Sigmoid colon (tissue), 4 donors: ENCODE results near the gene SMCO1.

Source experiments
- POLR2AphosphoS5 ChIP-seq, 4 donors: sonication (generic); formaldehyde crosslinking; IDR thresholded peaks; one replicate each; pipeline ENCODE4 v1.6.1; 2017; ENCODE audit warnings: antibody characterized with exemption in 4 of 4
- TF ChIP-seq, protein P1 (sequence below), 4 experiments: fragments of 450-650 bp in 3 of 4; fragments of 200-600 bp in 1 of 4; IDR thresholded peaks; one replicate each; pipeline ENCODE4 v1.5.1; 2016 to 2019; ENCODE audit warnings: antibody characterized with exemption in 4 of 4, mild to moderate bottlenecking in 3 of 4, moderate library complexity in 2 of 4

DNA sequence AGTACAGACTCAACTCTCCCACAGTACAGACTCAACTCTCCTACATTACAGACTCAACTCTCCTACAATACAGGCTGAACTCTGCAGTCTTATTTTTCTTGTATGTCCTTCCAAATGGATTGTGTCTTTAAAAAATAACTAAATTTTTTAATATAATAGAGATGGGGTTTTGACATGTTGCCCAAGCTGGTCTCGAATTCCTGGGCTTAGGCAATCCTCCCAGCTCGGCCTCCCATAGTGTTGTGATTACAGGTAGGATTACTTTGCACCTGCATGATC, 51.7 kb downstream of the SMCO1 start:
- TF ChIP-seq POLR2AphosphoS5 (IDR thresholded peaks at IDR 0.05), result no peak
- TF ChIP-seq, protein P1, sequence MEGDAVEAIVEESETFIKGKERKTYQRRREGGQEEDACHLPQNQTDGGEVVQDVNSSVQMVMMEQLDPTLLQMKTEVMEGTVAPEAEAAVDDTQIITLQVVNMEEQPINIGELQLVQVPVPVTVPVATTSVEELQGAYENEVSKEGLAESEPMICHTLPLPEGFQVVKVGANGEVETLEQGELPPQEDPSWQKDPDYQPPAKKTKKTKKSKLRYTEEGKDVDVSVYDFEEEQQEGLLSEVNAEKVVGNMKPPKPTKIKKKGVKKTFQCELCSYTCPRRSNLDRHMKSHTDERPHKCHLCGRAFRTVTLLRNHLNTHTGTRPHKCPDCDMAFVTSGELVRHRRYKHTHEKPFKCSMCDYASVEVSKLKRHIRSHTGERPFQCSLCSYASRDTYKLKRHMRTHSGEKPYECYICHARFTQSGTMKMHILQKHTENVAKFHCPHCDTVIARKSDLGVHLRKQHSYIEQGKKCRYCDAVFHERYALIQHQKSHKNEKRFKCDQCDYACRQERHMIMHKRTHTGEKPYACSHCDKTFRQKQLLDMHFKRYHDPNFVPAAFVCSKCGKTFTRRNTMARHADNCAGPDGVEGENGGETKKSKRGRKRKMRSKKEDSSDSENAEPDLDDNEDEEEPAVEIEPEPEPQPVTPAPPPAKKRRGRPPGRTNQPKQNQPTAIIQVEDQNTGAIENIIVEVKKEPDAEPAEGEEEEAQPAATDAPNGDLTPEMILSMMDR (IDR thresholded peaks at IDR 0.05), result no peak
